Stimulated activated CD4-positive, alpha-beta T cell treated with anti-CD3 and anti-CD28 coated beads, TNF-alpha, amount 100 ng/mL, for 1 hour (primary cell): ENCODE results near the gene MAB21L4.
A peak's percentile ranks its signal among the peaks of the same experiment; 100 is the strongest.

Source experiments
- DNase-seq, 3 donors: peaks; one replicate each; pipeline ENCODE4 v3.0.0-alpha.2; 2020; ENCODE audit warnings: low read depth in 3 of 3, low spot score in 1 of 3

The MAB21L4 gene

DNA sequence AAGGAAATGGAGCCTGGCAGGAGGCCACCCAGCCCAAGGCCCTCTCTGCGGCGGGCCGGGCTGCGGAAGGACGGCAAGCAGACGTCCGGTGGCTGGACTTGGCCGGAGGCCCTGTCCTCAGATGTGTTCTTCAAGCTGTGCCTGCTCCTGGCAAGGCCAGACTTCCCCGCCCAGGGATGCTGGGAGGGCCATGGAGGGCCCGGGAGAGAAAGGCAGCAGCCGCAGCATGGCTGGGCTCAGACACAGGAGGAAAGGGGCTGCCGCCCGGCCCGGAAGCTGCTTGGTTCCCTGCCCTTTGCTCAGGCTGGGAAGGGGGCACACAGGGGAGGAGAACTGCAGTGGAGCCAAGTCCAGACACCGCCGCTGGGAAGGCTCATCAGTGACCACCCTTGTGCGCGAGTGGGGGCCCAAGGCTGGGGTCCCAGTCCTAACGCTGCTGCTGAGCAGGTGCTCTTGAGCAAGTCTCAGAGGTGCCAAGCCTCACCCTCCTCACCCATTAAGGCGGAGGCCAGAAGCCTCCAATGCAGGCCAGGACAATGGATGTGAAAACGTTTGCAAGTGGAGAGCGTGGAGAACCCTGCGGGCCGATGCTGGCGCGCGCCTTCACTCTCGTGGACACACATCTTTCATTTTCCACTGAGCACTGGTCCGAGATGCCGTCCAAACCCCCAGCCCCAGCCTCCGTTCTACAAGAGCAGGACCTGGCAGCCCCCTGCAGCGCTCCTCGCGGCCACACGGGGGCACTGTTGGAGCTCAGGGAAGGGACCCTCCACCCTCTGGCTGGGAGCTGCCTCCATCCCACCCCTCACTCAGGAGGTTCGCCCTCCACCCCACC lies 18.1 kb upstream of the MAB21L4 start:
- peak; percentile 8 to 55 (median 45) for DNase-seq

DNA sequence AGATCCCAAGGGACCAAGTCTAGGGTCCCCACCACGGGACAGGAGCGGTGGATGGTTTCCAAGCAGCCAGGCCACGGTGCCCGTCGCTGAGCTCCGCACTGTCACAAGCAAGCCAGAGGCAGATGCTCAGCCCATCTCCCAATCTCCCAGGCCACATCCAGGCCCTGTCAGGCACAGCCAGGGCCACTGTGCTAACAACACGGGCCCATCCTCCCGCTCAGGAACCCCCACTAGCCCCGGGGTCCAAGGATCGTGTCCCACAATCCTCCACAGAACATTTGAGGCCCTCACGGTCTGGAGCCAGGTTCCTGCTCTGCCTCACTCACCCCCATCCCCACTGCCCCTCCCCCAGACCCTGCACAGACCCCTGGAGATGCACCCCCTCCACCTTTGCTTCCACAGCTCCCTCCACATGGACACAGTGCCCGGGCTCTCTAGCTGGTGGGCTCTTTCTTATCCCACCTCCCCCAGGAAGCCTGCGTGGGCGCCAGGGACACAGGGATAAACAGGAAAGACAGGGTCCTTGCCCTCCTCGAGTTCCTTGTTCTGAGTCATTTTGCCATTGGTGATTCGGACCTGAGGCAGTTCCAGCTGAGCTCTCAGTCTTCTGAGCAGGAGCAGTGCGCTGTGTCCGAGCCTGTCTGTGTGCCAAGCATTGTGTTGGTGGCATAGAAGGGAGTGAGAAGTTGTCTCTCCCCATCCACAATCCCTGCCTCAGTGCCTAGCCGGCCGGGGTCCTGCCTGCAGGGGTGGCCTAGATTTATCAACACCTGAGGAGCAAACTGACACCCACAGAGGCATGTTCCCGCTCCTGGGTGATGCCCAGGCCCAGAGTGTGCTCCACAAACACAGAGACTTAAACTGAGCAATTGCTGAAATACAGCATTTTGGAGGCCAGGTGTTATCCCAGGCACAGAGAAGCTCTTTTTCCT lies 17.2 kb upstream of the MAB21L4 start:
- DNase-seq = no peak

DNA sequence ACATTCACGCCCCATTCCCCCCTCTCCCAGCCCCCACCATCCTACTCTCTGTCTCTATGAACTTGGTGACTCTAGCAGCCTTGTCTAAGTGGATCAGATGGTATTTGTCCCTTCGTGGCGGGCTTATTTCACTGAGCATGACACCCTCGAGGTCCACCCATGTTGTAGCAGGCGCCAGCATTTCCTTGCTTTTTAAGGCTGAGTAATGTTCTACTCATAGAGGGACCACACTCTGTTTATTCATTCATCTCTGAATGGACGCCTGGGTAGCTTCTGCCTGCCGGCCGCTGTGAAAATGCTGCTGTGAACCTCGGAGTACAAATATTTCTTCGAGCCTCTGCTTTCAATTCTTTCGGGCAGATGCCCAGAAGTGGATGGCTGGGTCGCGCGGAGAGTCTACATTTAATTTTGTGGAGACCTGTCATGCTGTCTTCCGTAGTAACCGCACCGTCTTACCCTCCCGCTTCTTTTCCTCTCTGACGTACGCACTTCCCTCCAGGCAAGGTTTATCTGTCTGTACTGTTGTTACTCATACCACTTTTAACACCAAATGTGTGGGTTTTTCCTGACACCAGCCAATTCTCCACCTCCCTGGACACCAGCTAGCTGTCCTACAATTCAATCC lies 15.8 kb upstream of the MAB21L4 start:
- DNase-seq = no peak

DNA sequence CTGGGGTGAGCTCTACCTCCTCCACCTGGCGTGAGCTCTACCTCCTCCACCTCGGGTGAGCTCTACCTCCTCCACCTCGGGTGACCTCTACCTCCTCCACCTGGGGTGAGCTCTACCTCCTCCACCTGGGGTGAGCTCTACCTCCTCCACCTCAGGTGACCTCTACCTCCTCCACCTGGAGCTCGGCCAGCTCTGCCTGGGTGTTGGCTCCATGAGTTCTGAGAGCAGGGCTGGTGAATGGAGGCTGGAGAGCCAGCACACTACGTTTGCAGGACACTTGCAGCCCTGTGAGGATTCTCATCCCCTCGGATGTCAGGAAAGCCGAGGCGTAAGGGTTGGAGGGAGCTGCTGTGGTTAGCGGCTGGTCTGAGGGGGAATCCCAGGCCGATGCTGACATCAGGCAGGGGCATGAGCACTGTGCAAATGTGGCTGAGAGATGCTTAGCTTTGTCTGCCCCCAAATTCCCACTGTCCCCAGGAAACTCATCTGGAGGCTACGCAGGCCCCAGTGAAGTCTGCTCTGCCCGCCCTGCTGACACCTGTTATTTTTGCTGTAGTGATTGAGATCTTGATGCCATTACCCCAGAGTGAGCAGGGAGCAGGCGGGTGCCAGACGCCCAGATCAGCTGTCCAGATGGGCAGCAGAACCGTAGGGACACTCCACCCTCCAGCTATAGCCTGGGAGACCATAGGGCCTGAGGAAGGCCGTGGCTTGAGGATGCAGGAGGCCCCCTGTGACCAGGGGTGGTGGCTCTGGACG lies 13.4 kb upstream of the MAB21L4 start:
- no peak for DNase-seq

DNA sequence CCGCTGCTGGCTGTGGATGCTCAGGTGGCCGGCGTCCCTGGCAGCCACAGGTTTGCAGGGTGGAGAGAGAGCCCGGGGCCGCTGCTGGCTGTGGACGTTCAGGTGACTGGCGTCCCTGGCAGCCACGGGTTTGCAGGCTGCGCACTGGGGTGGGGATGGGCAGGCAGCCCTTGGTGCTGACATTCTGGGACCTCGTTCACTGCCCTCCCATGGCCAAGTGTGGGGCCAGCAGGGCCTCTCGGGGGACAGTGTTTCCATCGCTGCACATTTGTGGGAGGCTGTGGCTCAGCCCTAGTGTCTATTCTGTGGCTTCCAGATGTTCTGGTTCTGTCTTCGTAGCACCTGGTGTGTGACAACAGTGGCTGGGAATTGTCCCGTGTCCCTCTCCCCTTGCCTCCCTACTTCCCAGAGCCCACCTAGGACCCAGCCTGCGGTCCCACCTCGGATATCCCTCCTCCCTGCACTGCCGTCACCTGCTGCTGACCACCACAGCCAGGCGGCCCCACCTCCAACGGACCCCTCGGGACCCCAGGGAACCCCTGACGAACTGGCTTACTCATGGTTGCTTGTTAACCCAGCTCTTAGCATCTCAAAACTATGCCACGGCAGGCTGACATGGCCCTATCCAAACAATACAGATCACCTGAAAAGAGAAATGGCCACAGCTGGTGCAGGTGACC lies 11.1 kb upstream of the MAB21L4 start:
- DNase-seq = no peak

DNA sequence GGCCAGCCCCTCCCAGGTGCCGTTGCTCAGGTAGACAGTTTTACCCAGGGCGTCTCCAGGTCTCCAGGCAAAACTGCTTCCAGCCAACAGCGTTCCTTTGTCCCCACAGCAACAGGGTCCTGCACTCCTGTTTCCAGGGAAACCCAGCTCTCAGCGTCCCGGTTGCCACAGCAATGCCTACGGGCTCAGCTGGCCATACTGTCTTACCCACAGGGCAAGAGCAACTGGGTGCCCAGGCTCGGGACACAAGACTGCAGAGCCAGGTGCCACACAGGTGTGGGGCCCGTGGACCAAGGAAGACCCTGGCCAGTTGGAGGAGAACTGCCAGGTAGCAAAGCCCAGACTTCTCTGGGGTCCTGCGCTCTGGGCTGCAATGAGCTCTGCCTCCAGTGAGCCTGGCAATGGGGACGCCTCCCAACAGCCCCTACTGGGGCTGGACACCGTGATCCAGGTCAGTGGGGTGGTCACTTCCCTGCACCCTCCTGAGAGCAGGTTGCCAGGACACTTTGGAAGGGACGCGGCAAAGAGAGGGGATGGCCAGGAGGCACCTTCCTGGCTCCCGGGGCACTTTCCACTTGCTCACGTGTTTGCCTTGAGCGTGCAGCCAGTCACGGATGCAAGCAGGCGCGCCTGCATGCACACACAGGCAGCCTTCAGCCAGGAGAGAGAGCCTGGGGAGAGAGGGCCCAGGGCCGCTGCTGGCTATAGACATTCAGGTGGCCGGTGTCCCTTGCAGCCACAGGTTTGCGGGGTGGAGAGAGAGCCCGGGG lies 10.4 kb upstream of the MAB21L4 start, which contains the start of gene CROCC2:
Gene CROCC2 (plus strand): TSS at position 196 of the 770 bp plus-strand sequence. CDS start 178 bp downstream, at position 374.
- no peak for DNase-seq

DNA sequence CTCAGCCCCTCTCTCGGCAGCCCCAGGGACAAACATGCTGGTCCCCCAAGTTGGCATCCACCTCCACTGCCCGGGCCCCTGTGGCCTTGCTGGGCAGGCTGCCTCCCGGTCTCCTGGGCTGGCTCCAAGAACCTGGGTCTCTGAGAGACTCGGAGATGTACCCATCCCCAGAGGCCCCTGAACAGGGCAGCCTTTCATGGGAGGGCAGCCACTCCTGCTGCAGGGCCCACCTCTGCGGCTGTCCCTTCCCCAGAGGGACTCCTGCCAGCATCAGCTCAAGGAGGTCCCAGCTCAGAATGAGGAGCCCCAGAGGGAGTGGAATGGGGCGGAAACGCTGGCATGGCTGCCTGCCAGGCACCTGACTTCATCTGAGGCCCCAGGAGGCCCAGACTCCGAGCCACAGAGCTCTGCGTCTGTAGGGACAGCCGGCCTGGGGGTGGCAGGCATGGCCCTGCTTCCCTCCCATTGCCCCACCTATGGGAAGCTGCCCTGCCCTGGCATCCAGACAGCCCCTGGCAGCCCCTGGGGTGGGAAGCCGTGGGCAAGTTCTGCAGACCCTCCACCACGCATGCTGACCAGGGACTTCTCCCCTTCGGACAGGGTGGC lies 9.3 kb upstream of the MAB21L4 start:
- no peak for DNase-seq

DNA sequence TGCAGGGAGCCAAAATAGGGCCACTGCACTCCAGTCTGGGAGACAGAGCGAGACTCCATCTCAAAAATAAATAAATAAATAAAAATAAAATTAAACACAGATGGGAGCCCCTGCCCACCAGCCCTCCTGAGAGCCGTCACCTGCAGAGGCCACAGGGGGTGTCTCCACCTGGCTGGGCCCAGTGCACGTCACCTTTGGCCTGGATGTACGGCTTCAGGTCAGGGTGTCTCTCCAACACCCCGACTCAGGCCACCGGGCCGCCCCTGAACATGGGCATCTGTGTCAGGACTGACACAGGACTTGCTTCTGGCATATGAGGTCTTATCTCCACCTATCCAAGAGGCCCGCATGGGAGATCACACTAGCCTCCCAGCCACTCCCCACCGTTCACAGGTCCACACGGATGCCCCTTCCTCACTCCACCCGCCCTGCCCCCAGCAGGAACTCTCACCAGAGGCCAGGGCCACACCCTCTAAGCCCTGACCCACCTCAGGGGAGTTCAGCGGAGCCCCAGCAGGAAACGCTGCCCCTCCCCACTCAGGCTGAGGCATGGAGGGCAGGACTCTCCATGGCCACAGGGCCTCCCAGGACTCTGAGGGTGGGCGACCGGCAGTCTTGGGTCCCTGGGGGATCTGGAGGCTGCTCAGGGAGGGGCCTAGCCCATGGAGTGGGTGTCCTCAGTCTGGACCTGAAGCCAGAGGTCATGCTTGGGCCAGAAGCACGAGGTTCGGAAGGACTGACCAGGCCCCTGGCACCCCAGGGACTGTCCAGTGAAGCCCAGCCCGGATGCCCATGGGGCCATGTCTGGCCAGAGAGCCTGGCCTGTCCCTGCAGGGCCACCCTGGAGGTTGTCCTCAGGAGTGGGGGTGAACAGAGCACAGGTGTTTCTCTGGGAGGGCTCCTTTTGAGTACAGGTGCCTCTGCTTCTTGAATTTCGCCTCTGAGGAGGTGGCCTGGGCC lies 8.5 kb upstream of the MAB21L4 start:
- no peak for DNase-seq

DNA sequence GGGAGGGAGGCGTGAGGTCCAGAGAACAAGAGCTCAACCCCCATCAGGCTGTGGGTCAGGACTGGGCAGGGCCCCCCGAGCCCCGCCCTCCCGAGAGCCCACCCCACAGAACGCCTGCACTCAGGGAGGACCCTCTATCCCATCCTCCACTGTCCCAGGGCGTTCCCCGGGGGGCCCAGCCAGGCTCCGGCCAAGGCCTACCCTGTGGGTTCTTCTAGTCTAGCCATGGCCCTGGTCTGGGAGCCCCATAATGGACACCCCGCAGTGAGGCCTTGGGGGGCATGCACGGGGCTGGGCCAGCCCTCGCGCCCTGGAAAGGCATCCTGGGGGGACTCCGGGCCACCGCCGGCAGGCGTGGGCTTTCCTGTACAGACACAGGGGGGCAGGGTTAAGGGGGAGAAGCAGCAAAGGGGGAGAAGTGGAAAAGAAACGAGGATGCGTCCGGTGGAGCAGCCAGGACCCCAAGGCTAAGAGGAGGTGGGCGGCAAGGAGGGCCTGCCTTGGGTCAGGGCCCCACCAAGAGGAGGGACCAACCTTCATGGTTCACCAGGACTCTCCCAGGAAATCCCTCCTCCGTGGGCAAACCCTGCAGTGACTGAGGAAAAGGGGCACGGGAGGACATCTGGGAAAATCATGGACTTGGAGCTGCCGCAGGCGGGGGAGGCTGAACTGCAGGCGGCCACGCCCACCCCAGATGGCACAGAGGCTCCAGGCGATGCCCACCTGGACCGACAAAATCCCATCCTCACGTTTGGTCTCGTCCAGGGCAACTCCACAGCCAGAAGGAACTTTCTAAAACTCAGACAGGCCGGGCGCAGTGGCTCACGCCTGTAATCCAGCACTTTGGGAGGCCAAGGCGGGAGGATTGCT lies 7.5 kb upstream of the MAB21L4 start:
- no peak for DNase-seq

DNA sequence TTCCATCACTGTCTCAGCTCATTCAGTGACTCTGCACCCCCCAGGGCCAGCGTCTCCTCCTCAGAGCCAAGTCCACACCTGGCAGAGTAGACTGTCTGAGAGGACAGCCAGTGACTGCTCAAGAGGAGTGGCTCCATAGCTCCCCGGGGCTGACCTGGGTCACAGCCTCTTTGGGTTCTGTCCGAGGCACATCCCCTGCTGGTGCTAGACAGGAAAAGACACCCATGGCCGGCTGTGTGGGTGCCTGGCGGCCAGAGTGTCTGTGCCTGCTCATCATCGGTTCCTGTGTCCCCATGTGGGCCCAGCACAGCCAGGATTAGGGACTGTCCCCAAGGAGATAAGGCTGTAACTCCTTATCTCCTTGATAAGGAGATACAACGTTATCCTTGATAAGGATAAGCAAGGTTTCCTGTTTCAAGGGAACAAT lies 6.7 kb upstream of the MAB21L4 start:
- no peak for DNase-seq

DNA sequence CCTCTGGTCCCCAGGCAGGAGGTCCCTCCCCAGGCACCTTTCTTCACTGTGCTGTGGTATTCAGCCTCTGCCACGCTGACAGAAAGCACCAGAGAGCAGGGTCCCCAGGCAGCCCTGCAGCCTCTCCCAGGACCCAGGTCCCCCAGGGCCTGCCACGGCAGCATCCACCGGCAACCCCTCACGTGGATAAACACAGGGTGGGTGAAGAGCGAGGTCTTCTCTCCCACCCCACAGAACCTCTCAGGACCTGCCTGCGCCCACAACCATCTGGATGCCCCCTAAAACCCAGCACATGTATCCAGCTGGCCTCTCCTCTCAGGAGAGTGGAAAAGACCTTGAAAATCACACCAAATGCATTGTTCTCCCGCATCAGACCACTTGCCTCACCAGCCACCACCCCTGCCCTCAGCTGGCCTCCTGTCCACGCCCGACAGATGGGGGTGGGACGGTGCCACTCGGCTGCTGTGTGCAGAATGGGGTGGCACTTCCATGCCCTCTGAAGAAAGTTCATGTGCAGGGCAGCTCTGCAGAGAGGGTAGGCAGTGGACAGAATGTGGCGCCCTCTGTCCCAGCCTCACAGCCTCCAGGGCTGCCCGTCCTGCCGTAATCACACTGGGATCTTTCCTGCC lies 6.1 kb upstream of the MAB21L4 start:
- no peak for DNase-seq

DNA sequence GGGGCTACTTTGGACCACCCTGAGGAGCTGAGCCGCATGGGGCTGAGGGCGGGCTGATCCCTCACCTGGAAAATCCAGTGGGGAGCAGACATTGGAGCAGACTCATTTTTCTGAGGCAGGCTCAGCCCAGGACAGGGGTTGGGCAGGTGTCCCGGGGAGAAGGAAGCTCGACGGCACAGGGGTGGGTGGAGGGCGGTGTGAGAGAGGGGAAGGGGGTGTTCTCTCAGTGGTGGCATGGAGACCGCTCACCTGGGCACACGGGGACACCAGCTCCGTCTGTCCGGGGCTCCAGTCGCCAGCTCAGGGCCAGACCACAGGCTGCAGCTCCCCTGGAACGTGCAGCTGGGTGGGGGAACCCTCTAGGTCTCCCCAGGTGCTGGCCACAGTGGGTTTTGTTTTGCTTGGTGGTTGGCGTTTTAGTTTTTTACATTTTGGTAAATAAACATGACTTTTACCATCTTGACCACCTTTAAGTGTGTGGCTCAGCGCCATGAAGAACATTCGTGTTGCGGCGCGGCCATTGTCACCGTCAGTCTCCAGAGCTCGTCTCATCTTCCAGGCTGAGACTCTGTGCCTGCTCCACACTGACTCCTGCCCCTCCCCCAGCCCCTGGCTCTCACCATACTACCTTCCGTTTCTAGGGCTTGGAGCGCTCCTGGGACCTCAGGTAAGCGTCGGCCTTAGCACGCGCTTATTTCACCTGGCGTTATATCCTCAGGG lies 4.3 kb upstream of the MAB21L4 start:
- no peak for DNase-seq

DNA sequence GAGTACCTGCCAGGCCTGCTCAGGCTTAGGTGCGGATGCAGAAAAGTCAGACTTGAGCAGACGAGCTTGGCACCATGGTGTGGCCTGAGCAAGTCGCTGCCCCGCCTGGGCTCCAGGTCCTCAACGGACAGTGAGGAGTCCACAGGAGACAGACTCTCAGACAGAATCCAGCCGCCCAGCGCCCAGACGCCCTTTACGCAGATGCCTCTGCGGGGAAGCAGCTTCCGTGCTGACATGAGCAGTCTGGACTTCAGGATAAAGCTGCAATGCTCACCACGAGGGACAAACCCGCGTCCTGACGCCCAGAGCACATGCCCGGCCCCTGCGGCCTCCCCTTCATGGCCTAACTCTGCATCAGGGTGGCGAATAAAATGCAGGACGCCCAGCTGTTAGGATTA lies 3.5 kb upstream of the MAB21L4 start:
- DNase-seq = no peak

DNA sequence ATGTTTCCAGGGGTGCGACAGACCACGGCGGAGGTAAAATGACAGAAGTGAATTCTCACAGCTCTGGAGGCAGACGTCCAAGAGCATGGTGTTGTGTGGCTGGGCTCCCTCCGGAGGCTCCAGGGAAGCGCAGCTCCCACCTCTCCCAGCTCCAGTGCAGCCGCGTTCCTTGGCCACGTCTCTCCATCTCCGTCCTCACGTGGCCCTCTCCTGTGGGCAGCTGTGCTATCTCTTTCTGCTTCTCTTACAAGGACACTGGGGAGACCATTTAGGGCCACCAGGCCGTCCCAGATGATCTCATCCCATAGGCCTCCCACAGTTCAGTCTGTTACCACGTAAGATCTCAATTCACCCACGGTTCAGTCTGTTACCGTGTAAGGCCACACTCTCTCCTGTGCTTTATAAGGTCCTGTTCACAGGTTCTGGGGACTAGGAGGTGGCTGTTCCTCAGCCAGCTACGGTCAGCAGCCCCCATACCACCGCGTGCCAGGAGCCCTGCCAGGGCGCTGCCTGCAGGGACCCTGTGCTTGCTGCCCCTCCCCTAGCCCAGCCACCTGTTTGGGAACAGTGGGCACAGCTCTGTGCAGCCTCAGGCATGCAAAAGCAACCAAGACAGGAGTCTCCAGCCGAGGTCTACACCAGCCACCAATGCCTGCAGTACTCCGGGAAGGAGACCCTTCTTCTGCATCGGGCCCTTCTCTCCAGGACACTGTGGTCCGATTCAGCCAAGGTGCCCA lies 2.9 kb upstream of the MAB21L4 start:
- no peak for DNase-seq

DNA sequence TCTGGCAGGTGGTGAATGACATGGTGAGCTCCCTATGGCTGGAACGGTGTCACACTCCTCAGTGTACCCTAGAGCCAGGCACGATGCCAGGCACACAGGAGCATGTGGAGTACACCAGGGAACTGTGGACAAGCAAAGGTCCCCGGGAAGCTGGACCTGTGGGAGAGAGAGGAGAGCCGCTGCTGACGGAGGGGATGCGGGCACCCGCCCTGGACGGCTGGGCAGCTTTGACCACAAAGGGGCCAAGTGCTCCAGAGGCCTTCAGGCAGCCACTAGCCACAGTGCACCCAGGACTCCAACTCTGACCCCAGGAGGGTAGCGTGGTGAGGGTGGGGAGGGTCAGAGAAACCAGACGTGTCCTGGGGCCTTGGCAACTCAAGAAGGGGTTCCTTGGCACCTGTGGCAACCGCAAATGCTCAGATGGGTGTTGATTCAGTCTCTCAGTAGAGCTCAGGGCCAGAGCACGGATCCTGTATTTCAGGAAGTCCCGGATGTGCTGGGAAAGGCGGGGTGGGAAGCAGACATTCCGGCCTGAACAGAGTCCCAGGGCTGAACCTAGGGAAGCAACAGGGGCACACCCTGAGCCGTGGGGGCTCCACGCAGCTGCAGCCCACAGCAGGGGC lies 2.3 kb upstream of the MAB21L4 start:
- no peak for DNase-seq
